ENCODE results near the gene CYP27B1. TPM values are rescaled to one million over a fixed set of nuclear protein-coding genes. Genes with fewer than 3 reads are reported as not detected.
"Not testable (repeated sequence)": the region's sequence is repeated elsewhere in the genome, so short reads cannot be mapped to it uniquely, and the experiment has no call there.

CYP27B1 gene
- total RNA-seq, 1 donor from 2014 or later = not detected

- no peak for TF ChIP-seq CTCF (IDR thresholded peaks at IDR 0.05; ENCODE audit: borderline replicate concordance)
- H3K4me1 ChIP-seq = peaks cover 23% of the 10 kb centered on the region
- H3K4me3 ChIP-seq = no peak overlapping the region
- no peak for DNase-seq
- peaks cover 23% of the 10 kb centered on the region for H3K36me3 ChIP-seq
- peaks cover 33% of the 10 kb centered on the region for H3K27me3 ChIP-seq (ENCODE audit: low read depth)
- H3K9me3 ChIP-seq (replicated peaks) = no peaks in the 10 kb centered on the region
- no peak overlapping the region for H3K27ac ChIP-seq (replicated peaks)
- intact Hi-C loops (cut with micrococcal nuclease) = no loop called here
Observed at GRCh38 chr12:57724003-57724935, 42.6 kb downstream of the CYP27B1 start.

- TF ChIP-seq CTCF (IDR thresholded peaks at IDR 0.05; ENCODE audit: borderline replicate concordance) = no peak
- intact Hi-C loops (cut with micrococcal nuclease) = no loop called here
- Histone ChIP-seq H3K27ac (replicated peaks) (no peak overlapping the region), H3K36me3 (peaks cover 30% of the 10 kb centered on the region), H3K4me3 (no peak overlapping the region), H3K27me3 (ENCODE audit: low read depth) (peaks cover 33% of the 10 kb centered on the region), H3K4me1 (peaks cover 23% of the 10 kb centered on the region), H3K9me3 (replicated peaks) (no peaks in the 10 kb centered on the region)
- no peak for DNase-seq
Observed at GRCh38 chr12:57723630-57723962, 43.3 kb downstream of the CYP27B1 start.

- Histone ChIP-seq H3K4me3 (no peak overlapping the region), H3K4me1 (peaks cover 23% of the 10 kb centered on the region), H3K27ac (replicated peaks) (no peak overlapping the region), H3K36me3 (peaks cover 36% of the 10 kb centered on the region), H3K9me3 (replicated peaks) (no peaks in the 10 kb centered on the region), H3K27me3 (ENCODE audit: low read depth) (peaks cover 31% of the 10 kb centered on the region)
- no peak for DNase-seq
- no peak for TF ChIP-seq CTCF (IDR thresholded peaks at IDR 0.05; ENCODE audit: borderline replicate concordance)
- intact Hi-C loops (cut with micrococcal nuclease) = no loop called here
Observed at GRCh38 chr12:57722716-57723629, 43.9 kb downstream of the CYP27B1 start.

- intact Hi-C loops (cut with micrococcal nuclease); H3K9me3 ChIP-seq (replicated peaks); DNase-seq; H3K27ac ChIP-seq (replicated peaks); H3K4me3 ChIP-seq: not testable (repeated sequence)
- peaks cover 25% of the 10 kb centered on the region for H3K27me3 ChIP-seq (ENCODE audit: low read depth)
- peaks cover 14% of the 10 kb centered on the region for H3K4me1 ChIP-seq
- H3K36me3 ChIP-seq = peaks cover 45% of the 10 kb centered on the region
Observed at GRCh38 chr12:57721846-57722608, 44.9 kb downstream of the CYP27B1 start.

GRCh38 chr12:57720606-57721595 is 46.0 kb downstream of the CYP27B1 start:
- Histone ChIP-seq H3K36me3 (peaks cover 57% of the 10 kb centered on the region), H3K27me3 (ENCODE audit: low read depth) (peaks cover 19% of the 10 kb centered on the region), H3K4me1 (peaks cover 3% of the 10 kb centered on the region), H3K27ac (replicated peaks) (no peak overlapping the region), H3K4me3 (no peak overlapping the region), H3K9me3 (replicated peaks) (no peaks in the 10 kb centered on the region)
- intact Hi-C loops (cut with micrococcal nuclease) = no loop called here
- TF ChIP-seq CTCF (IDR thresholded peaks at IDR 0.05; ENCODE audit: borderline replicate concordance) = no peak
- DNase-seq = no peak
